GM23248 (cell line): Measurements from ENCODE around the gene CWH43. TPM values are rescaled to one million over a fixed set of nuclear protein-coding genes. Genes with fewer than 3 reads are reported as not detected.

Experiments
- DNase-seq: peaks from one replicate; pipeline ENCODE4 v3.0.0-alpha.2; 2015
- H2AFZ ChIP-seq: fragments of 200-600 bp; sonication (generic); 2 replicates; pipeline ENCODE4 v1.6.1; 2016; ENCODE audit warnings: antibody characterized with exemption
- H3F3A ChIP-seq: fragments of 200-600 bp; sonication (generic); 2 replicates; pipeline ENCODE4 v1.6.1; 2016; ENCODE audit warnings: mild to moderate bottlenecking, antibody characterized with exemption, mixed run types; ENCODE audit not compliant: insufficient read depth
- H3K27ac ChIP-seq: fragments of 200-600 bp; sonication (generic); 2 replicates; pipeline ENCODE4 v1.5.1; 2016; ENCODE audit warnings: mild to moderate bottlenecking
- H3K27me3 ChIP-seq: fragments of 200-600 bp; sonication (generic); replicated peaks from 2 replicates; pipeline ENCODE4 v1.6.1; 2016; ENCODE audit warnings: mild to moderate bottlenecking; ENCODE audit not compliant: insufficient read depth
- H3K36me3 ChIP-seq: fragments of 200-600 bp; sonication (generic); 2 replicates; pipeline ENCODE4 v1.6.1; 2016; ENCODE audit warnings: low read depth, mild to moderate bottlenecking
- H3K4me1 ChIP-seq: fragments of 200-600 bp; sonication (generic); 2 replicates; pipeline ENCODE4 v1.6.1; 2016; ENCODE audit warnings: mild to moderate bottlenecking; ENCODE audit not compliant: insufficient read depth
- H3K4me2 ChIP-seq: fragments of 200-600 bp; sonication (generic); one replicate; pipeline ENCODE4 v1.6.1; 2016; ENCODE audit warnings: mild to moderate bottlenecking; ENCODE audit not compliant: unreplicated experiment
- H3K4me3 ChIP-seq: fragments of 200-600 bp; sonication (generic); 2 replicates; pipeline ENCODE4 v1.5.1; 2016; ENCODE audit warnings: mild to moderate bottlenecking
- H3K79me2 ChIP-seq: fragments of 200-600 bp; sonication (generic); 2 replicates; pipeline ENCODE4 v1.6.1; 2016; ENCODE audit warnings: mild to moderate bottlenecking; ENCODE audit not compliant: insufficient read depth
- H3K9ac ChIP-seq: fragments of 200-600 bp; sonication (generic); 2 replicates; pipeline ENCODE4 v1.6.1; 2016; ENCODE audit warnings: mild to moderate bottlenecking
- H3K9me2 ChIP-seq: fragments of 200-600 bp; sonication (generic); 2 replicates; pipeline ENCODE4 v1.6.1; 2016; ENCODE audit warnings: mixed run types, mild to moderate bottlenecking, moderate library complexity; ENCODE audit not compliant: insufficient read depth
- H3K9me3 ChIP-seq: fragments of 200-600 bp; sonication (generic); one replicate; pipeline ENCODE4 v1.6.1; 2017; ENCODE audit warnings: low read depth
- H4K20me1 ChIP-seq: fragments of 200-600 bp; sonication (generic); 2 replicates; pipeline ENCODE4 v1.6.0; 2016; ENCODE audit not compliant: insufficient read depth
- EZH2 ChIP-seq: fragments of 200-600 bp; sonication (generic); IDR thresholded peaks from 2 replicates; pipeline ENCODE4 v1.6.1; 2018; ENCODE audit warnings: antibody characterized with exemption, mild to moderate bottlenecking; ENCODE audit not compliant: insufficient read depth, poor library complexity, severe bottlenecking
- EZH2phosphoT487 ChIP-seq: fragments of 200-600 bp; sonication (generic); IDR thresholded peaks from 2 replicates; pipeline ENCODE4 v1.6.1; 2018; ENCODE audit warnings: antibody characterized with exemption, moderate library complexity, mild to moderate bottlenecking, low read depth; ENCODE audit not compliant: insufficient read depth
- WGBS, 2 experiments: methylation state at CpG; one replicate each; pipeline ENCODE4 v1.1.6; 2015 to 2017; ENCODE audit warnings: low lambda C conversion rate in 2 of 2, low coverage in 1 of 2; ENCODE audit errors: missing lambda C conversion rate in 2 of 2; 5-methylcytosine and 5-hydroxymethylcytosine counted together
- in situ Hi-C: fragments of 300-500 bp; cut with MboI; formaldehyde crosslinking; loops from 2 replicates; pipeline ENCODE4 v1.15.0; 2020
- polyA plus RNA-seq: library from polyadenylated mRNA; unstranded; fragments of >200 nt; fragmentation: Nextera tagmentation; extraction: Ambion mirVana; gene quantifications from 2 replicates; pipeline ENCODE4 v1.2.1, GENCODE V29; 2016
- total RNA-seq: library from RNA; depleted of rRNA; stranded (reverse); fragments of >200 nt; shearing (Covaris generic); gene quantifications from 2 replicates; pipeline ENCODE4 v1.2.3, GENCODE V29; 2014

CWH43 gene
- total and polyA plus RNA-seq, 2 experiments from 2014 or later: not detected

DNA sequence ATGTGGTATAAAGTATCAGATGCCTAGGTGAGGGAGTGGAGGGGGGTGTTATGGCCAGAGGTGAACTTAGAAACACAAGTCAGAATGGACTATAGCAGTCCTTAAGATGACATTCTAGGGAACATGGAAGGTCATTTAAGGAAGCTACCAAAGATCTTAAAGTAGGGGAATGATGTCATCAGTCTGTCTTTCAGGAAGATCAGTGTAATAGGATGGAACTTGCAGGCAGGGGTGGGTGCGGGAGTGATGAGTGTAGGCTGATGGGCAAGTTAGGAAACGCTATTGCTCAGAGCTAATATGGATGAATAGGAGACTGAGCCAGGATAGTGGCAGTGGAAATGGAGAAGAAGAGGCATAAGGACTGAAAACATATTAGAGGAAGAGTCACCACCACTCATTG lies 27.5 kb upstream of the CWH43 start:
- H2AFZ ChIP-seq: no peak overlapping the region
- H3K9ac ChIP-seq: no peak overlapping the region
- no peak overlapping the region for H3K27ac ChIP-seq
- 89 to 94% methylated on average over 2 of the region's 2 CpGs for WGBS, 2 experiments
- no peak overlapping the region for H3K4me2 ChIP-seq
- no peaks in the 10 kb centered on the region for H4K20me1 ChIP-seq
- in situ Hi-C loops: loop anchor here (10.0 kb wide), 1 partner anchor 394 kb away; no protein-coding TSS in a partner anchor
- H3K4me1 ChIP-seq: peaks cover 9% of the 10 kb centered on the region; the same call in 1 of the 2 replicates
- H3K9me3 ChIP-seq: no peaks in the 10 kb centered on the region
- no peaks in the 10 kb centered on the region for H3K36me3 ChIP-seq
- H3K4me3 ChIP-seq: no peak overlapping the region
- DNase-seq: no peak
- H3K9me2 ChIP-seq: no peaks in the 10 kb centered on the region
- H3F3A ChIP-seq: peaks cover 15% of the 10 kb centered on the region; the same call in 1 of the 2 replicates
- TF ChIP-seq EZH2: no peak
- no peak for TF ChIP-seq EZH2phosphoT487
- H3K27me3 ChIP-seq: no peaks in the 10 kb centered on the region
- H3K79me2 ChIP-seq: no peaks in the 10 kb centered on the region

DNA sequence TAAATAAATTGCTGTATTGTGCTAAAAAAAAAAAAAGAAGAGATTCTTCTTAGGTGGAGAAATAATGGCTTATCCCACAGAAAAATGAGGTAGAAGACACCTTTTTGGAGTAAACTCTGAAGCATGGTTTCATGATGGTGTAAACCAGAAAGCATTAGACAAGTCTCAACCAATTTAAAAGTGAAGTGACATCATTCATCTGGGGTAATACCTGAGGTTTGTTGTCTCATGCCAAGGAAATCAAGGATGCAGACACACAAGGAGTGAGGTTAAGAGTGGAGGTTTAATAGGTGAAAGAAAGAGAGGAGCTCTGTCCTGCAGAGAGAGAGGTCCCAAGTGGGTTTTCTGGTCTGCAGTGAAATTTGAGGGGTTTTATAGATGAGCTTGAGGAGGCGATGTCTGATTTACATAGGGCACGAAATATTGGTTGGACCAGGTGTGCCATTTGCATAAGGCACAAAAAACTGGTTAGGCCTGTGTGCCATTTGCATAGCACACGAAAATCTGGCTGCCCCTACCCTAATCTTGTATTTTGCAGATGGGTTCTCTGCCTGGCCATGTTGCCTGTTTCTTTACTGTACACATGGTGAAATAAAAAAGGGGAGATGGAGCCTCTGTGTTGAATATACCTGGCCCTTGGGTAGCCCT lies 25.0 kb upstream of the CWH43 start:
- TF ChIP-seq EZH2phosphoT487 (no peak), EZH2 (no peak)
- no peak overlapping the region for H3K9ac ChIP-seq
- no peaks in the 10 kb centered on the region for H3K9me2 ChIP-seq
- 73 to 88% methylated on average over 3 of the region's 3 CpGs for WGBS, 2 experiments
- H3K36me3 ChIP-seq: no peaks in the 10 kb centered on the region
- no peaks in the 10 kb centered on the region for H3K9me3 ChIP-seq
- no peak overlapping the region for H3K4me3 ChIP-seq
- H3K79me2 ChIP-seq: no peaks in the 10 kb centered on the region
- no peaks in the 10 kb centered on the region for H3K27me3 ChIP-seq
- no peaks in the 10 kb centered on the region for H3F3A ChIP-seq
- no peaks in the 10 kb centered on the region for H3K4me1 ChIP-seq
- DNase-seq: no peak
- in situ Hi-C loops: no loop called here
- H2AFZ ChIP-seq: no peak overlapping the region
- no peaks in the 10 kb centered on the region for H4K20me1 ChIP-seq
- H3K27ac ChIP-seq: no peak overlapping the region
- H3K4me2 ChIP-seq: no peak overlapping the region

GRCh38 chr4:48962636-48963035 lies 23.4 kb upstream of the CWH43 start:
- no peak overlapping the region for H3K4me2 ChIP-seq
- no peak for DNase-seq
- no peak for TF ChIP-seq EZH2phosphoT487
- TF ChIP-seq EZH2: no peak
- no peaks in the 10 kb centered on the region for H3K79me2 ChIP-seq
- H3K9me2 ChIP-seq: no peaks in the 10 kb centered on the region
- H2AFZ ChIP-seq: no peak overlapping the region
- H3F3A ChIP-seq: no peaks in the 10 kb centered on the region
- no peaks in the 10 kb centered on the region for H3K27me3 ChIP-seq
- no peak overlapping the region for H3K4me3 ChIP-seq
- H3K36me3 ChIP-seq: no peaks in the 10 kb centered on the region
- H3K9me3 ChIP-seq: no peaks in the 10 kb centered on the region
- no peaks in the 10 kb centered on the region for H4K20me1 ChIP-seq
- WGBS, 2 experiments: 69 to 83% methylated on average over 4 to 5 of the region's 5 CpGs
- no peak overlapping the region for H3K9ac ChIP-seq
- H3K4me1 ChIP-seq: no peaks in the 10 kb centered on the region
- in situ Hi-C loops: no loop called here
- H3K27ac ChIP-seq: no peak overlapping the region

DNA sequence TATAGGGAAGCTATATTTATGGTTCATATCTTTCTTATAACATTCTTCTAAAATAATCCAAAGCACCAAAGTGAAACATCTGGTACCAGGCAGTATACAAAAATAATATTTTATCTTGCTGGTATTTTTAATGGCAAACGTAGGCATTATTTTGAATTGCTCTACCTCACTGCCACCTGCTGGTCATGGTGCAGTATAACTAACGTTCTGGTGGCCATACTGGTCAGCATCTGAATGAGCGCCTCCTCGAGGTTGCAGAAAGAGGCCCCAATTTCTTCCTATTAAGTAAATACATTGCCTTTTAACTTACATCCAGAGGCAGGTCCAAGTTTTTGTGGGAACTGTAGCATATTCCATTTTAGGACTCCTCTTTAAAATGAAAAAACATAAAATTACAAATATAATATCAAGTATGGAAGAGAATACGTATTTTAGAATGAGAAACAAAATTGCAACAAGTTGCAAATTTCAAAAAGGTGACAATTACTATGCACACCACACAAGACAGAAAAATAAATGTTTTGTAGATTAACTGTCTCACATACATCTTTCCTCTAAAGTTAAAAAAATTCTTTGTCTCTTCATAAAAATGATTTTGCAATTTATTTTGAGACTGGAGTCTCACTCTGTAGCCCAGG lies 22.9 kb upstream of the CWH43 start:
- H3K9me2 ChIP-seq: no peaks in the 10 kb centered on the region
- TF ChIP-seq EZH2phosphoT487: no peak
- H4K20me1 ChIP-seq: no peaks in the 10 kb centered on the region
- peak; percentile 93 for DNase-seq
- H3K4me1 ChIP-seq: no peaks in the 10 kb centered on the region
- no peaks in the 10 kb centered on the region for H3K36me3 ChIP-seq
- no peaks in the 10 kb centered on the region for H3F3A ChIP-seq
- no peaks in the 10 kb centered on the region for H3K79me2 ChIP-seq
- H3K9me3 ChIP-seq: no peaks in the 10 kb centered on the region
- no peaks in the 10 kb centered on the region for H3K27me3 ChIP-seq
- H3K9ac ChIP-seq: no peak overlapping the region
- no peak overlapping the region for H3K4me3 ChIP-seq
- H2AFZ ChIP-seq: no peak overlapping the region
- H3K27ac ChIP-seq: no peak overlapping the region
- no peak overlapping the region for H3K4me2 ChIP-seq
- WGBS, 2 experiments: 9 to 14% methylated on average over 5 of the region's 5 CpGs
- in situ Hi-C loops: no loop called here
